Measurements from ENCODE around the gene SLC37A1.

GRCh38 chr21:42567861-42568260 lies 54.2 kb downstream of the SLC37A1 start:
- TF ChIP-seq EGR1 (IDR thresholded peaks at IDR 0.05; ENCODE audit: low read depth in 2 of 2) (no peak), CTCF (IDR thresholded peaks at IDR 0.05; ENCODE audit: low read depth, low read length, missing input control) (no peak), YY1 (IDR thresholded peaks at IDR 0.05) (no peak), REST (IDR thresholded peaks at IDR 0.05) (no peak)

Data from liver (tissue), 3 donors.